CD14-positive monocyte (primary cell): Measurements from ENCODE around the gene UBE2E2. TPM values are rescaled to one million over a fixed set of nuclear protein-coding genes. Genes with fewer than 3 reads are reported as not detected.

ENCODE experiments used
- DNase-seq, 3 donors: peaks; one replicate each; pipeline ENCODE4 v3.0.0-alpha.2; 2011 to 2022
- H2AFZ ChIP-seq: 2 replicates; pipeline ENCODE4 v1.6.0; 2012; ENCODE audit warnings: mild to moderate bottlenecking, low read depth, low read length, inconsistent platforms; ENCODE audit not compliant: insufficient read depth, poor library complexity, severe bottlenecking
- H3K27ac ChIP-seq, 2 donors: 1 replicate in 1 of 2; 2 replicates in 1 of 2; pipeline ENCODE4 v1.5.1; 2012 to 2013; ENCODE audit warnings: low read length in 2 of 2, control low read depth in 1 of 2, inconsistent platforms in 1 of 2, low read depth in 1 of 2, mild to moderate bottlenecking in 1 of 2
- H3K27me3 ChIP-seq, 2 donors: one replicate each; pipeline versions ENCODE4 v1.6.0 to v1.6.1; 2011 to 2013; ENCODE audit warnings: low read length in 2 of 2; ENCODE audit not compliant: control insufficient read depth in 2 of 2, insufficient read depth in 2 of 2
- H3K36me3 ChIP-seq, 2 donors: replicated peaks in 1 of 2; 1 replicate in 1 of 2; 2 replicates in 1 of 2; pipeline versions ENCODE4 v1.5.1 to v1.6.1; 2012 to 2013; ENCODE audit warnings: low read length in 2 of 2, control low read depth in 1 of 2, inconsistent platforms in 1 of 2, mild to moderate bottlenecking in 1 of 2; ENCODE audit not compliant: insufficient read depth in 2 of 2, control insufficient read depth in 1 of 2
- H3K4me1 ChIP-seq, 2 donors: 1 replicate in 1 of 2; 2 replicates in 1 of 2; pipeline versions ENCODE4 v1.5.1 to v1.6.1; 2012 to 2013; ENCODE audit warnings: low read length in 2 of 2, control low read depth in 1 of 2, inconsistent platforms in 1 of 2, mild to moderate bottlenecking in 1 of 2, moderate library complexity in 1 of 2; ENCODE audit not compliant: insufficient read depth in 2 of 2, control insufficient read depth in 1 of 2
- H3K4me2 ChIP-seq: replicated peaks from 2 replicates; pipeline ENCODE3; 2012; ENCODE audit warnings: low read length, moderate library complexity, mild to moderate bottlenecking; ENCODE audit not compliant: poor library complexity, severe bottlenecking; ENCODE audit errors: extremely low read depth
- H3K4me3 ChIP-seq, 3 experiments: fragments of 200-600 bp in 1 of 3; sonication (generic) in 1 of 3; replicated peaks in 1 of 3; 1 replicate in 2 of 3; 2 replicates in 1 of 3; pipeline ENCODE4 v1.5.1; 2011 to 2013; ENCODE audit warnings: low read length in 3 of 3, mild to moderate bottlenecking in 3 of 3, control low read depth in 2 of 3, low read depth in 2 of 3, inconsistent platforms in 1 of 3, moderate library complexity in 1 of 3
- H3K79me2 ChIP-seq: 2 replicates; pipeline ENCODE4 v1.6.0; 2012; ENCODE audit warnings: mild to moderate bottlenecking, control low read depth, inconsistent platforms, low read length, moderate library complexity; ENCODE audit not compliant: insufficient read depth
- H3K9ac ChIP-seq: 2 replicates; pipeline ENCODE4 v1.6.0; 2017; ENCODE audit warnings: low read length, mild to moderate bottlenecking; ENCODE audit not compliant: insufficient read depth, poor library complexity, severe bottlenecking
- H3K9me3 ChIP-seq, 2 donors: replicated peaks in 1 of 2; 1 replicate in 1 of 2; 2 replicates in 1 of 2; pipeline versions ENCODE4 v1.5.1 to v1.6.1; 2012 to 2013; ENCODE audit warnings: low read length in 2 of 2, control low read depth in 1 of 2; ENCODE audit not compliant: control insufficient read depth in 1 of 2, insufficient read depth in 1 of 2
- H4K20me1 ChIP-seq: 2 replicates; pipeline ENCODE4 v1.6.0; 2012; ENCODE audit warnings: mild to moderate bottlenecking, low read length, control low read depth, moderate library complexity; ENCODE audit not compliant: insufficient read depth
- H3K27ac Mint-ChIP-seq, 7 donors: one replicate each; pipeline ENCODE4 v1.8.0; 2020; ENCODE audit warnings: mild to moderate bottlenecking in 7 of 7, mixed read lengths in 7 of 7, moderate library complexity in 6 of 7, inconsistent platforms in 2 of 7
- H3K27me3 Mint-ChIP-seq, 3 donors: one replicate each; pipeline ENCODE4 v1.8.0; 2021 to 2022; ENCODE audit warnings: low read depth in 3 of 3, mild to moderate bottlenecking in 3 of 3, mixed read lengths in 3 of 3, moderate library complexity in 3 of 3, inconsistent platforms in 1 of 3
- H3K36me3 Mint-ChIP-seq, 2 donors: one replicate each; pipeline ENCODE4 v1.8.0; 2020; ENCODE audit warnings: mixed read lengths in 2 of 2, inconsistent platforms in 1 of 2, mild to moderate bottlenecking in 1 of 2
- H3K4me1 Mint-ChIP-seq: one replicate; pipeline ENCODE4 v1.8.0; 2020; ENCODE audit warnings: mild to moderate bottlenecking, mixed read lengths
- H3K4me3 Mint-ChIP-seq, 2 donors: one replicate each; pipeline ENCODE4 v1.8.0; 2020; ENCODE audit warnings: mild to moderate bottlenecking in 2 of 2, mixed read lengths in 2 of 2, moderate library complexity in 1 of 2
- H3K9me3 Mint-ChIP-seq, 7 donors: one replicate each; pipeline ENCODE4 v1.8.0; 2020 to 2022; ENCODE audit warnings: mixed read lengths in 7 of 7, mild to moderate bottlenecking in 6 of 7, moderate library complexity in 6 of 7, inconsistent platforms in 2 of 7
- CTCF ChIP-seq: fragments of 200-600 bp; IDR thresholded peaks from one replicate; pipeline ENCODE4 v1.8.0; 2022; ENCODE audit warnings: antibody characterized with exemption, mild to moderate bottlenecking
- WGBS: methylation state at CpG from one replicate; pipeline ENCODE4 v1.1.5; 2013; ENCODE audit warnings: missing lambda C conversion rate; ENCODE audit not compliant: insufficient coverage; 5-methylcytosine and 5-hydroxymethylcytosine counted together
- intact Hi-C, 2 donors: fragments of 100-400 bp; cut with micrococcal nuclease; formaldehyde crosslinking; loops; one replicate each; pipeline versions ENCODE4 v1.15.0 to v1.15.1; 2023
- polyA plus RNA-seq, 3 donors: library from polyadenylated mRNA; depleted of rRNA in 1 of 3; unstranded in 2 of 3; stranded (reverse) in 1 of 3; fragments of 300-500 nt in 2 of 3; fragments of >200 nt in 1 of 3; fragmentation: Illumina TruSeq in 2 of 3; gene quantifications; 1 replicate in 2 of 3; 2 replicates in 1 of 3; pipeline ENCODE4 v1.2.3, GENCODE V29; 2012 to 2021

UBE2E2 gene
- polyA plus RNA-seq, 3 donors, result 25.8 to 78.0 (median 66.3) TPM

GRCh38 chr3:23479026-23479425 lies 275.9 kb downstream of the UBE2E2 start:
- H2AFZ ChIP-seq, result no peak overlapping the region
- no peak for TF ChIP-seq CTCF
- Mint-ChIP-seq H3K4me1 (peaks cover 10% of the 10 kb centered on the region), H3K36me3 (peaks cover 4 to 10% of the 10 kb centered on the region in 2 donors), H3K9me3 (peaks cover 19 to 25% (median 23%) of the 10 kb centered on the region in 7 donors), H3K27ac (no peak overlapping the region), H3K4me3 (no peak overlapping the region), H3K27me3 (no peaks in the 10 kb centered on the region)
- no peak overlapping the region for H3K27ac ChIP-seq
- H3K4me3 ChIP-seq, result no peak overlapping the region
- H3K9ac ChIP-seq, result no peak overlapping the region
- peaks cover 25 to 28% of the 10 kb centered on the region in 2 donors for H3K9me3 ChIP-seq
- no peak for DNase-seq
- H3K4me1 ChIP-seq, result peaks cover 0 to 5% of the 10 kb centered on the region in 2 donors
- WGBS, result 78% methylated on average over 3 of the region's 3 CpGs
- H3K4me2 ChIP-seq, result no peak overlapping the region
- no peaks in the 10 kb centered on the region for H3K27me3 ChIP-seq
- H3K36me3 ChIP-seq, result peaks cover 0 to 8% of the 10 kb centered on the region in 2 donors
- intact Hi-C loops, result no loop called here
- no peaks in the 10 kb centered on the region for H3K79me2 ChIP-seq
- H4K20me1 ChIP-seq, result peaks cover 4% of the 10 kb centered on the region

- H3K36me3 Mint-ChIP-seq, result peaks cover 8 to 13% of the 10 kb centered on the region in 2 donors
- Histone ChIP-seq H3K9ac (no peak overlapping the region), H3K4me2 (no peak overlapping the region), H3K4me3 (no peak overlapping the region), H2AFZ (no peak overlapping the region), H3K27ac (no peak overlapping the region), H3K36me3 (peaks cover 0 to 8% of the 10 kb centered on the region in 2 donors), H3K9me3 (peaks cover 25 to 28% of the 10 kb centered on the region in 2 donors), H4K20me1 (peaks cover 4% of the 10 kb centered on the region), H3K27me3 (no peaks in the 10 kb centered on the region), H3K79me2 (no peaks in the 10 kb centered on the region), H3K4me1 (peaks cover 0 to under 1% of the 10 kb centered on the region in 2 donors)
- no peak for TF ChIP-seq CTCF
- H3K27me3 Mint-ChIP-seq, result no peaks in the 10 kb centered on the region
- no peak overlapping the region for H3K4me3 Mint-ChIP-seq
- H3K4me1 Mint-ChIP-seq, result peaks cover 8% of the 10 kb centered on the region
- WGBS, result 91% methylated on average over 7 of the region's 7 CpGs
- H3K27ac Mint-ChIP-seq, result no peak overlapping the region
- H3K9me3 Mint-ChIP-seq, result peaks cover 18 to 29% (median 26%) of the 10 kb centered on the region in 7 donors
- intact Hi-C loops, result no loop called here
- no peak for DNase-seq
Measured at GRCh38 chr3:23479615-23480328, 276.6 kb downstream of the UBE2E2 start.
